ENCODE results near the gene MAD1L1. TPM values are rescaled to one million over a fixed set of nuclear protein-coding genes. Genes with fewer than 3 reads are reported as not detected.

MAD1L1 gene
- total and polyA plus RNA-seq, 2 of the 4 experiments (the other 2 are of a cell fraction) = 29.0 to 40.9 TPM

DNA sequence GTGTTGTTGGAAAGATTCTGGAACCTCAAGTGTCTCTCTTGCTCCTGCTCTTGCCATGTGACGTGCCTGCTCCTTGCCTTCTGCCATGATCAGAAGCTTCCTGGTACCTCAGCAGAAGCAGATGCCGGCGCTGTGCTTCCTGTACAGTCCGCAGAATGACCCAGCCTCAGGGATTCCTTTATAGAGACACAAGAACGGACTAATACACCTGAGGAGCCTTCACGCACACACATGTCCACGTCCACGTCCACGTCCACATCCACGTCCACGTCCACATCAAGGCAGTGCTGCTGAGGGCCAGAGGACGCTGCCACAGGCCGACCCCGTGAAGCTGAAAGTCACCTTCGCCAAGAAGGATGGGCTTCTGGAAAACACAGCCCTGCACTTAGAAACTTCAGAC is 190.1 kb downstream of the MAD1L1 start:
- H3K23ac ChIP-seq (ENCODE audit: low read depth, low read length) = no peak overlapping the region
- no peak overlapping the region for H3K4ac ChIP-seq (ENCODE audit: low read depth, low read length)
- in situ Hi-C loops (cut with MboI; ENCODE audit: low sequenced_read_pairs) (no loop called here), dilution Hi-C loops (cut with HindIII; ENCODE audit: low sequenced_read_pairs, unreplicated experiment) (no loop called here), intact Hi-C loops (cut with micrococcal nuclease) (no loop called here)
- no peak for ATAC-seq (ENCODE audit: low read depth)
- H2BK5ac ChIP-seq (ENCODE audit: low read depth, low read length, poor library complexity, severe bottlenecking) = no peak overlapping the region
- no peak overlapping the region for H3K4me2 ChIP-seq (ENCODE audit: low read depth, low read length)
- H3K9ac ChIP-seq (ENCODE audit: low read depth, low read length) = no peak overlapping the region
- H3K56ac ChIP-seq (ENCODE audit: extremely low read depth, insufficient read depth, low read length) = no peak overlapping the region
- H3K4me1 ChIP-seq (ENCODE audit: control insufficient read depth, insufficient read depth, low read length) = peaks cover 2% of the 10 kb centered on the region; the same call in 1 of the 2 replicates
- no TSS peak for BruUV-seq (replicated peaks)
- H3K27me3 ChIP-seq (ENCODE audit: control insufficient read depth, insufficient read depth, low read length) = no peaks in the 10 kb centered on the region
- no peak overlapping the region for H4K8ac ChIP-seq (ENCODE audit: low read depth in 2 of 2, low read length in 2 of 2)
- H4K91ac ChIP-seq (ENCODE audit: insufficient read depth, low read depth, low read length) = no peak overlapping the region
- H3K36me3 ChIP-seq (ENCODE audit: control insufficient read depth, insufficient read depth, low read length) = peaks cover 5% of the 10 kb centered on the region; the same call in 1 of the 2 replicates
- no peak overlapping the region for H3K14ac ChIP-seq (replicated peaks; ENCODE audit: low read depth, low read length)
- no peak overlapping the region for H2BK15ac ChIP-seq (ENCODE audit: low read depth, low read length)
- H3K18ac ChIP-seq (ENCODE audit: low read depth, low read length) = no peak overlapping the region
- no peak overlapping the region for H2AK9ac ChIP-seq (replicated peaks; ENCODE audit: low read depth, low read length, poor library complexity)
- ChIA-PET CTCF (no interaction called here), POLR2A (ENCODE audit: unreplicated experiment) (no interaction called here)
- WGBS, 2 experiments (ENCODE audit: extremely low coverage in 2 of 2, insufficient read length in 1 of 2) = 90% methylated on average over 10 of the region's 15 CpGs; no CpG with 5 or more reads in 1 of the 2 experiments
- no peaks in the 10 kb centered on the region; the same call in 1 of the 2 replicates for H4K20me1 ChIP-seq (ENCODE audit: insufficient read depth, low read length)
- H2BK120ac ChIP-seq (ENCODE audit: low read depth, low read length) = no peak overlapping the region
- no peak overlapping the region for H4K5ac ChIP-seq (ENCODE audit: low read depth, low read length)
- no peak overlapping the region for H2AFZ ChIP-seq (replicated peaks; ENCODE audit: low read length, poor library complexity)
- H2AK5ac ChIP-seq (ENCODE audit: low read depth, low read length) = no peak overlapping the region
- peaks cover 2 to 13% of the 10 kb centered on the region in 2 experiments; a peak in 2 of 4 replicates for H3K79me1 ChIP-seq (ENCODE audit: low read depth in 1 of 2, low read length in 2 of 2)
- no peak overlapping the region for H3K27ac ChIP-seq (ENCODE audit: insufficient read depth, low read length)
- H3K4me3 ChIP-seq (ENCODE audit: insufficient read depth, low read depth, low read length) = no peak overlapping the region
- TF ChIP-seq MXI1 (IDR thresholded peaks at IDR 0.05; ENCODE audit: borderline replicate concordance, low read depth, low read length) = no peak
- no peak for TF ChIP-seq FOS (IDR thresholded peaks at IDR 0.05; ENCODE audit: low read depth, low read length)
- no peak for TF ChIP-seq POLR2A (IDR thresholded peaks at IDR 0.05; ENCODE audit: low read depth, low read length)
- TF ChIP-seq CHD1 (IDR thresholded peaks at IDR 0.05; ENCODE audit: low read depth, low read length) = no peak
- no peak for TF ChIP-seq RAD21 (IDR thresholded peaks at IDR 0.05; ENCODE audit: low read length)
- TF ChIP-seq, protein P1, sequence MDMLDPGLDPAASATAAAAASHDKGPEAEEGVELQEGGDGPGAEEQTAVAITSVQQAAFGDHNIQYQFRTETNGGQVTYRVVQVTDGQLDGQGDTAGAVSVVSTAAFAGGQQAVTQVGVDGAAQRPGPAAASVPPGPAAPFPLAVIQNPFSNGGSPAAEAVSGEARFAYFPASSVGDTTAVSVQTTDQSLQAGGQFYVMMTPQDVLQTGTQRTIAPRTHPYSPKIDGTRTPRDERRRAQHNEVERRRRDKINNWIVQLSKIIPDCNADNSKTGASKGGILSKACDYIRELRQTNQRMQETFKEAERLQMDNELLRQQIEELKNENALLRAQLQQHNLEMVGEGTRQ (IDR thresholded peaks at IDR 0.05; ENCODE audit: low read depth, low read length) = no peak
- TF ChIP-seq MAFK (IDR thresholded peaks at IDR 0.05; ENCODE audit: low read depth, low read length) = no peak
- TF ChIP-seq SMC3 (IDR thresholded peaks at IDR 0.05; ENCODE audit: low read depth, low read length) = no peak
- TF ChIP-seq MAZ (IDR thresholded peaks at IDR 0.05; ENCODE audit: borderline replicate concordance, low read depth, low read length) = no peak
- TF ChIP-seq RFX5 (IDR thresholded peaks at IDR 0.05; ENCODE audit: low read depth, low read length) = no peak
- TF ChIP-seq RCOR1 (IDR thresholded peaks at IDR 0.05; ENCODE audit: insufficient replicate concordance, low read length) = no peak
- no peak for TF ChIP-seq BHLHE40 (IDR thresholded peaks at IDR 0.05; ENCODE audit: low read depth, low read length)
- TF ChIP-seq CEBPB (IDR thresholded peaks at IDR 0.05; ENCODE audit: low read depth, low read length) = no peak
- TF ChIP-seq, protein P2, sequence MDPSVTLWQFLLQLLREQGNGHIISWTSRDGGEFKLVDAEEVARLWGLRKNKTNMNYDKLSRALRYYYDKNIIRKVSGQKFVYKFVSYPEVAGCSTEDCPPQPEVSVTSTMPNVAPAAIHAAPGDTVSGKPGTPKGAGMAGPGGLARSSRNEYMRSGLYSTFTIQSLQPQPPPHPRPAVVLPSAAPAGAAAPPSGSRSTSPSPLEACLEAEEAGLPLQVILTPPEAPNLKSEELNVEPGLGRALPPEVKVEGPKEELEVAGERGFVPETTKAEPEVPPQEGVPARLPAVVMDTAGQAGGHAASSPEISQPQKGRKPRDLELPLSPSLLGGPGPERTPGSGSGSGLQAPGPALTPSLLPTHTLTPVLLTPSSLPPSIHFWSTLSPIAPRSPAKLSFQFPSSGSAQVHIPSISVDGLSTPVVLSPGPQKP (IDR thresholded peaks at IDR 0.05; ENCODE audit: borderline replicate concordance, low read depth, low read length) = no peak
- TF ChIP-seq, protein P3, sequence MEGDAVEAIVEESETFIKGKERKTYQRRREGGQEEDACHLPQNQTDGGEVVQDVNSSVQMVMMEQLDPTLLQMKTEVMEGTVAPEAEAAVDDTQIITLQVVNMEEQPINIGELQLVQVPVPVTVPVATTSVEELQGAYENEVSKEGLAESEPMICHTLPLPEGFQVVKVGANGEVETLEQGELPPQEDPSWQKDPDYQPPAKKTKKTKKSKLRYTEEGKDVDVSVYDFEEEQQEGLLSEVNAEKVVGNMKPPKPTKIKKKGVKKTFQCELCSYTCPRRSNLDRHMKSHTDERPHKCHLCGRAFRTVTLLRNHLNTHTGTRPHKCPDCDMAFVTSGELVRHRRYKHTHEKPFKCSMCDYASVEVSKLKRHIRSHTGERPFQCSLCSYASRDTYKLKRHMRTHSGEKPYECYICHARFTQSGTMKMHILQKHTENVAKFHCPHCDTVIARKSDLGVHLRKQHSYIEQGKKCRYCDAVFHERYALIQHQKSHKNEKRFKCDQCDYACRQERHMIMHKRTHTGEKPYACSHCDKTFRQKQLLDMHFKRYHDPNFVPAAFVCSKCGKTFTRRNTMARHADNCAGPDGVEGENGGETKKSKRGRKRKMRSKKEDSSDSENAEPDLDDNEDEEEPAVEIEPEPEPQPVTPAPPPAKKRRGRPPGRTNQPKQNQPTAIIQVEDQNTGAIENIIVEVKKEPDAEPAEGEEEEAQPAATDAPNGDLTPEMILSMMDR (conservative IDR thresholded peaks at IDR 0.05; ENCODE audit: low read depth, low read length) = no peak
- no peak for TF ChIP-seq NFE2L2 (IDR thresholded peaks at IDR 0.05; ENCODE audit: low read depth, low read length)
- no peak overlapping the region for H2BK20ac ChIP-seq (ENCODE audit: low read depth, low read length)
- no peaks in the 10 kb centered on the region for H3K9me3 ChIP-seq (ENCODE audit: control insufficient read depth, insufficient read depth, low read length)
- peaks cover 10% of the 10 kb centered on the region for H3K9me1 ChIP-seq (ENCODE audit: insufficient read depth, low read length)
- no peak for DNase-seq
